GM10266 (cell line): ENCODE measurements around the gene INPP5B.

Source experiments
- DNase-seq: peaks from one replicate; pipeline ENCODE4 v3.0.0; 2012; ENCODE audit errors: extremely low spot score
- TF ChIP-seq, protein P1 (sequence below): IDR thresholded peaks from 2 replicates; pipeline ENCODE4 v1.5.1; 2012; ENCODE audit warnings: mild to moderate bottlenecking, low read depth; ENCODE audit not compliant: control insufficient read depth, insufficient read depth; ENCODE audit errors: missing control alignments

Gene INPP5B

DNA sequence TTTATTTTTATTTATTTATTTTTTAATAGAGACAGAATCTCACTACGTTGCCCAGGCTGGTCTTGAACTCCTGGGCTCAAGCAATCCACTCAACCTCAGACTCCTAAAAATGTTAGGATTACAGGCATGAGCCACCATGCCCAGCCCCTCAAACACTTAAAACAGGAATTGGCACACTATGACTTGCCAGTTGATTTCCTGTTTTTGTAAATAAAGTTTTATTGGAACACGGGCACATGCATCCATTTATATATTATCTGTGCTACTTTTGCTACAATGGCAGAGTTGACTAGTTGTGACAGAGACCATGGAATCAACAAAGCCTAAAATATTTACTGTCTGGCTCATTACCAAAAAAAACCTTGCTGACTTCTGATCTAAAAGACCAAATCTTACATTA is 122.9 kb downstream of the INPP5B start:
- TF ChIP-seq, protein P1, sequence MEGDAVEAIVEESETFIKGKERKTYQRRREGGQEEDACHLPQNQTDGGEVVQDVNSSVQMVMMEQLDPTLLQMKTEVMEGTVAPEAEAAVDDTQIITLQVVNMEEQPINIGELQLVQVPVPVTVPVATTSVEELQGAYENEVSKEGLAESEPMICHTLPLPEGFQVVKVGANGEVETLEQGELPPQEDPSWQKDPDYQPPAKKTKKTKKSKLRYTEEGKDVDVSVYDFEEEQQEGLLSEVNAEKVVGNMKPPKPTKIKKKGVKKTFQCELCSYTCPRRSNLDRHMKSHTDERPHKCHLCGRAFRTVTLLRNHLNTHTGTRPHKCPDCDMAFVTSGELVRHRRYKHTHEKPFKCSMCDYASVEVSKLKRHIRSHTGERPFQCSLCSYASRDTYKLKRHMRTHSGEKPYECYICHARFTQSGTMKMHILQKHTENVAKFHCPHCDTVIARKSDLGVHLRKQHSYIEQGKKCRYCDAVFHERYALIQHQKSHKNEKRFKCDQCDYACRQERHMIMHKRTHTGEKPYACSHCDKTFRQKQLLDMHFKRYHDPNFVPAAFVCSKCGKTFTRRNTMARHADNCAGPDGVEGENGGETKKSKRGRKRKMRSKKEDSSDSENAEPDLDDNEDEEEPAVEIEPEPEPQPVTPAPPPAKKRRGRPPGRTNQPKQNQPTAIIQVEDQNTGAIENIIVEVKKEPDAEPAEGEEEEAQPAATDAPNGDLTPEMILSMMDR, result no peak
- no peak for DNase-seq

- DNase-seq, result no peak
- TF ChIP-seq, protein P1, result no peak
These were observed 123.7 kb downstream of the INPP5B start for GRCh38 chr1:37822906-37823815.

- DNase-seq, result no peak
- TF ChIP-seq, protein P1, result no peak
These were observed 125.4 kb downstream of the INPP5B start for GRCh38 chr1:37821481-37821880.

GRCh38 chr1:37817481-37817880 is 129.4 kb downstream of the INPP5B start:
- TF ChIP-seq, protein P1, result no peak
- no peak for DNase-seq

DNA sequence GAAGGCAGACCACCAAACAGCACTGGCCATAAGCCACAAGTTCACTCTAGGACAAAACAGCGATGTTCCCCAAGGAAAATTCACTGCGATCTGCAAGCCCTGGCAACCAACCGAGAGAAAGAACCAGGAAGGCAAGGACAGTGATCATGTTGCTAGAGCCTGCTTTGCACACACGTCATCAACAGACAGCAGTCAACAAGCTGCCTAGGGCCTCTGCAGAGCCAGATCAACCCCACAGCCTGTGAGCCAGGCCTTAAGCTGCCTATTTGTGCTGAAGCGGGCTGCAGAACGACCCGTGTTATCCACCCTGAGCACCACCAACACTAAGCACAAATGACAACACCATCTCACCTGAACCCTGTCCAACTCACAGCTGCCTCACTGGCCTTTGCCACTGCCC is 132.6 kb downstream of the INPP5B start:
- TF ChIP-seq, protein P1, result no peak

DNA sequence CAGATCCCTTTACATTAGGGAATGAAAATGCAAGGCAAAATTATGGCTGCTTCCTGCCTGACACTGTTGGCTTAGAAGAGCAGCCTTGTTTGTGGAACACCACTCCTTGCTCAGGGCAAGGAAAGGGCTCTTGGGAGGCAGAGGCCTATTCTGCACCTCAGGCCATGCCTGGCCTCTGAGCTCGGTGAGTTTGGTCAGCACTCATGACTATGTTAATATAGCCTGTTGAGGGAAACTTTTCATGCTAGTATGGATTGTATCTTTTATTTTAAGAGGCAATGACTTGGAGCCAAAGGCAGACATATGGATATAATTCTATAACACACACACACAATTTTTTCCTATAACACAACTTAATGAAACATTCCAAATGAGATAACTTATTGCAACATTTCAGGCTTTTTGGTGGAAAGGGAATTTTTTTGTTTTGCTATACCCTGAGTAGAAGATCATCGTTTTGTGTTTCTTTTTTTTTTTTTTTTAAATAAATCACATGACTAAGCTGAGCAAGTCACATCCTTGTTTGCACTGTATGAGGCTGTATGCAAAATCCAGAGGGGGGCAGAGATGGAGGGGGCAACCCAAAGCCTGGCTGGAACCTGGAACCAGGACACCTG is 133.2 kb downstream of the INPP5B start:
- TF ChIP-seq, protein P1, result no peak

More for the DNA sequence above, 132.6 kb downstream of the INPP5B start:
- no peak for DNase-seq

More for the DNA sequence above, 133.2 kb downstream of the INPP5B start:
- DNase-seq, result no peak
